HG03378 (cell line): Measurements from ENCODE around the gene TNFRSF13B.
"Not testable (repeated sequence)": the region's sequence is repeated elsewhere in the genome, so short reads cannot be mapped to it uniquely, and the experiment has no call there.

Source experiments
- ATAC-seq: cut with Tn5 transposase; IDR thresholded peaks from one replicate; pipeline ENCODE4 v1.9.1; 2021; ENCODE audit warnings: mild to moderate bottlenecking, moderate library complexity; ENCODE audit not compliant: unreplicated experiment

The TNFRSF13B gene

DNA sequence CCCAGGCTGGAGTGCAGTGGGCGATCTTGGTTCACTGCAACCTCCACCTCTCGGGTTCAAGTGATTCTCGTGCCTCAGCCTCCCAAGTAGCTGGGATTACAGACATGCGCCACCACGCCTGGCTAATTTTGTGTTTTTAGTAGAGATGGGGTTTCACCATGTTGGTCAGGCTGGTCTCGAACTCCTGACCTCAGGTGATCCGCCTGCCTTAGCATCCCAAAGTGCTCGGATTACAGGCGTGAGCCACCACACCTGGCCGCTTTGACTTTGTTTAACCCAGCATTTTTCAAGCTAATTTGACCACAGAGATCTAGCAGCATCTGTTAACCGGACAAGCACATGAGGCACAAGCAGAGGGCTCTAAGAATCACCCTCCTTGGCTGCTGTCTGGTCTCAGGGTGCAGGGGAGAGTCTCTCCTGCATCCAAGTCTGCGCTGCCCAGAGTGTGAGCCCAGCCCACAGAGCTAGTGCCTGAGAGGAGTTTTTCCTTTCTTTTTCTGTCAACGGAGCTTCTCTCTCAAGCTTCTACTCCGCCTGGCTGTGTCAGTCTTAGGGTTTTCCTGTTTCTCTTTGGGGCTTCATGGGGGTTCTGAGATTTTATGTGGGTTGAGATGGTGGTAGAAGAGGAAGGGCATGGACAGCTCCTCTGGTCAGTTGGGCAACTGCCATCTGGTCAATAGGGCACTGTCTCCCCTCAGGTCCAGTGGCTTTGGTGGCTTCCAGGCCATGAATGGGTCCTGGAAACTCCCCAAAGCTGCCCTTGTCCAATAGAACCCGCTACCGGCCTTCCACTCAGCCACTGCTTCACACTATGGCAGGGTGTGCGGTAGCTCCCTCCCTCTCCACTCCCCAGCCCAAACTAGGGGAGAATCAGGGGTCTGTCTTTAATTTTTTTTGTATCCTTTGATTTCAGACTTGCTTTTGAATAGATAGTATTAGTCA lies 59.6 kb downstream of the TNFRSF13B start:
- no peak for ATAC-seq

DNA sequence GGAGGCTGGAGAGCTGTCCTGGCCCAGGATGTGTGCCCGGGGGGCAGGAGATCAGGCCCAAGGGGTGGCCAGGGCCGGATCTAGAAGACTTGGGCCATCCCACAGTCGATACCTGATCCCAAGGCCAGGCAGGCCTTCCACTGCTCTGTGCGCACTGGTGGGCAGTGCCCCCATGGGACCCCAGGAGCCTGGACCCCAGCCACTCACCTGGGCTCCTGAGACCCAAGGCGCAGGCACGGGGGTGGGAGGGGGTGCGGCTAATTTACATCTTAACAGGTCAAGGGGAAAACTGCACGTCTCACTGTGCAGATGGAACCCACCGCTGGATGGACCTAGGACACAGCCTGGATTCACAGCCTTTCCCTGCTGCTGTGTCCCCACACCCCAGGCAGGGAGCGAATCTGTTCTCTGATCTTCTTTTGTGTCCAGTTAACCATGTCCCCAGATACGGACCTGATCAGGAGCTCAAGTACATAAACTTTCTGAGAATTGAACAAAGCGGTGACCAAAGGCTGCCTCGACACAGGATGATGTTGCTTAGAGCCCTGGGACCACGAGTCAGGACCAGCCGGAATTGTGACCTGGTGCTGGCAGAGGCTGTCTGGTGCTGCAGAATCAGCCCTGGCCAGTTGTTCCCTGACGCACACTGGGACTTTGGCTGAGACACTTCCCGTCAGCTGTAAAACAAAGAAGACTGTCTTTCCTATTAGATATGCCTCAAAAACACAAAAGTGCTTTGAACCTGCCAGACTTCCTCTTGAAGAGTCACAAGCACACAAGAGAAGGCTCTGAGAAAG lies 60.6 kb downstream of the TNFRSF13B start:
- ATAC-seq: no peak

DNA sequence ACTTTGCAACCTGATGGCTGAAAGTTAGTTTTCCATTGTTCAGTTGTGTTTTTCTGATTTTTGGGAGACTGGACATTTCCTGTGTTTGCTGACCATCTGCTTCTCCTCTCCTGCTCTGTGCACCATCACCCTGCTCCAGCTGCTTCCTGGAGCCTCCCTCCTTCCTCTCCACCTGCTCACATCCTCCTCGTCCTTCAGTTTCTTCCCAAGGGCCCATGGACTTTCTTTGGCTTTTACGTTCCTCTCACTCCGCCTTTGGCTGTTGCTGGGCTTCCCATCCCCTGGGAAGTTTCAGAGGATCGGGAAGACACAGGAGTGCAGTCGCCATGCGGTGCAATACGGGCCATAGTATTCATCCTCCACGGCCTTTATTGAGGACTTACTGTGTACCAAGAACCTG lies 61.6 kb downstream of the TNFRSF13B start:
- no peak for ATAC-seq

DNA sequence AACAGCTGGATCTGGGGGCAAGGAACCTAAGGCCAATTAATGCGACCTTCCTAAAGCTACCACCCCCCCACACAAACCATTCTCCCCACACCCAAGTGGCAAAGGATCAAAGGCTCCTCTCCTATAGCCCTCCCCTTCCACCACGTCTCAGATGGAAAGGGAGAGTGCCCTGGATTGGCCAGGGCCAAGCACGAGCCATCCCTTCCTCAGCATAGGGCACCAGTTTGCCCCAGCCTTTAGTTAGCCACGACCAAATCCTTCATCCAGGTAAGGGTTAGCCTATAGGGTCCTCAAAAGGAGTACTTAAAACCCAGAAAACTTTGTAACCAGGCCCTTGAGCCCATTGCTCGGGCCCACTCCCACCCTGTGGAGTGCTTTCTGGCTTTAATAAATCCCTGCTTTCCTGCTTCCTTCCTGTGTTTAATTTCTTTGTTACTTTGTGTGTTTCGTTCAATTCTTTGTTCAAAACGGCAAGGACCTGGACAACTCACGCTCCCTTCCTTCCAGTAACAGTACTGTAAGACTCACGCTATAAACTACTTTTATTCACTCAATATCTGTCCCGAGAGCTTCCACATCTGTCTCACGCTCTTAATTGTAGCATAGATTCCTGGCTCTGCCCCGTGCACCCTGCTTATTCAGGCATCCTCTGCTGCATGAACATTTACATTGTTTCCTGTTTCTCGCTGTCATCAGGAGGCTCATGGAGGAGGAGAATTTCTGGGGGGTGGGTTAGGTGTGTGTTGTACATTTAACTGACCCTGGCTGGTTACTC lies 62.3 kb downstream of the TNFRSF13B start:
- no peak for ATAC-seq

DNA sequence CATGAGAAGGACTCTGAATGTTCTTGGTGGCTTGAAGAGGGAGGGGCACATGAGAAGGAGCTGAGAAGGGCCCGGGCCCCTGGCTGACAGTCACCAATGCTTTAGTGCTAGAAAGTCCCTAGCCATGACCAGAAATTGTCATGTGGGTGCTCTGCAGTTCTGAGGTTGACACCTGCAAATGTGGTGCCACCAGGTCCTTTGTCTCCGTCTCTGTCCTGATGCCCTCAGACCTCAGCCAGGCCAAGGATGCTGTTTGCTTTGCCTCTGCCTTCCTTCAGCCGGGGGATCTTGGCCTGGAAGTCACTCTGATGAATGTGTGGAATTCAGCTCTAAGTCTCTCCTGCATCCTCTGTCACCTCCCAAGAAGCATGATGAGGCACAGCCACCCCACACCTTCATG lies 63.6 kb downstream of the TNFRSF13B start:
- no peak for ATAC-seq

DNA sequence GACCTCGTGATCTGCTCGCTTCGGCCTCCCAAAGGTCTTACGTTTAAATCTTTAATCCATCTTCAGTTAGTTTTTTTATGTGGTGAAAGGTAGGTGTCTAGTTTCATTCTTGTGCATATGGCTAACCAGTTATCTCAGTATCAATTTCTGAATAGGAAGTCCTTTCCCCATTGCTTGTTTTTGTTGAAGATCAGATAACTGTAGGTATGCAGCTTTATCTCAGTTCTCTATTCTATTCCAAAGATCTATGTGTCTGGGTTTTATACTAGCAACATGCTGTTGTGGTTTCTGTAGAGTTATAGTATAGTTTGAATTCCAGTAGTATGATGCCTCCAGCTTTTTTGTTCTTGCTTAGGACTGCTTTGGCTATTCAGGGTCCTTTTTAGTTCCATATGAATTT lies 65.2 kb downstream of the TNFRSF13B start:
- ATAC-seq: no peak

DNA sequence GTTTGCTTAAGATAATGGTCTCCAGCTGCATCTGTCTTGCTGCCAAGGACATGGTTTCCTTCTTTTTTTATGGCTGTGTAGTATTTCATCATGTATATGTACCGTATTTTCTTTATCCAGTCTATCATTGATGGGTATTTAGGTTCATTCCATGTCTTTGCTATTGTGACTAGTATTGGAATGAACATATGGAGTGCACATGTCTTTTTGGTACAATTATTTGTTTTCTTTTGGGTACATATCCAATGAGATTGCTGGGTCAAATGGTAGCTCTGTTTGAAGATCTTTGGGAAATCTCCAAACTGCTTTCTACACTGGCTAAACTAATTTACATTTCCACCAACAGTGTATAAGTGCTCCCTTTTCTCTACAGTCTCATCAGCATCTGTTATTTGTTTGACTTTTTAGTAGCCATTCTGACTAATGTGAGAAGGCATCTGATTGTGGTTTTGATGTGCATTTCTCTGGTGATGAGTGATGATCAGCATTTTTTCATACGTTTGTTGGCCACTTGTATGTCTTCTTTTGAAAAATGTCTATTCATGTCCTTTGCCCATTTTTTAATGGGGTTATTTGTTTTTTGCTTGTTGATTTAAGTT lies 66.2 kb downstream of the TNFRSF13B start:
- no peak for ATAC-seq

DNA sequence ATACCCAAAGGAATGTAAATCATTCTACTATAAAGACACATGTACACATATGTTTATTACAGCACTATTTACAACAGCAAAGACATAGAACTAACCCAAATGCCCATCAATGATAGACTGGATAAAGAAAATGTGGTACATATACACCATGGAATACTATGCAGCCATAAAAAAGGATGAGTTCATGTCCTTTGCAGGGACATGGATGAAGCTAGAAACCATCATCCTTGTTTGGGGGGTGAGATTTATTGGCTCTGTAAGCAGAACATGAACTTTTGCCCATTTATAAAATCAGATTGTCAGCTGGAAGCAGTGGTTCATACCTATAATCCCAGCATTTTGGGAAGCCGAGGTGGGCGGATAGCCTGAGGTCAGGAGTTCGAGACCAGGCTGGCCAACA lies 68.8 kb downstream of the TNFRSF13B start:
- ATAC-seq: not testable (repeated sequence)

DNA sequence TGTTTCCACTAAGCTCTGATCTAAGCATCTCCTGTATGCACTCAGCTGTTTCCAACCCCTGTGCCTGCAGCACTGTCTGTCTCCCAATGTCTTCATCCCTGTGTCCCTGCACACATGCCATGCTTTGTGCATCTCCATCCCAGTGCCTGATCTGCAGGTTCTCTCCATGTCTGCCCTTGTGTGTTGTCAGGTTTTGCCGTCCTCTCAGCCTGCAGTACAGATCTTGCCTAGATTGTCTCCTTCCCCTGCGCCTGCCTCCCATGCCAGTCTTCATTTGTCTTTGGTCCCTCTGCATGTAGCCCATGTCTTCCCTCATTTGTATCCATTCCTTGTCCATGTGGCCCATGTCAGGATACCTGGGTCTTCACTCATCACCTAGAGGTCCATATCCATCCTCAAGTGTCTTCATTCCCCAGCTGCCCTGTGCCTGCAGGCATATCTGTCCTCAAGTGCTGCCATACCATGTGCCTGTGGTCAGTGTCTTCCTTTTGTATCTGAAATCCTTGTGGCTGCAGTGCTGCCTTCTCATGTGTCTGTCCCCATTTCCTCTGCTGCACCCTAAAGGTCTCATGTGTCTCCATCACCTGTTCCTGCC lies 71.5 kb downstream of the TNFRSF13B start:
- ATAC-seq: no peak

DNA sequence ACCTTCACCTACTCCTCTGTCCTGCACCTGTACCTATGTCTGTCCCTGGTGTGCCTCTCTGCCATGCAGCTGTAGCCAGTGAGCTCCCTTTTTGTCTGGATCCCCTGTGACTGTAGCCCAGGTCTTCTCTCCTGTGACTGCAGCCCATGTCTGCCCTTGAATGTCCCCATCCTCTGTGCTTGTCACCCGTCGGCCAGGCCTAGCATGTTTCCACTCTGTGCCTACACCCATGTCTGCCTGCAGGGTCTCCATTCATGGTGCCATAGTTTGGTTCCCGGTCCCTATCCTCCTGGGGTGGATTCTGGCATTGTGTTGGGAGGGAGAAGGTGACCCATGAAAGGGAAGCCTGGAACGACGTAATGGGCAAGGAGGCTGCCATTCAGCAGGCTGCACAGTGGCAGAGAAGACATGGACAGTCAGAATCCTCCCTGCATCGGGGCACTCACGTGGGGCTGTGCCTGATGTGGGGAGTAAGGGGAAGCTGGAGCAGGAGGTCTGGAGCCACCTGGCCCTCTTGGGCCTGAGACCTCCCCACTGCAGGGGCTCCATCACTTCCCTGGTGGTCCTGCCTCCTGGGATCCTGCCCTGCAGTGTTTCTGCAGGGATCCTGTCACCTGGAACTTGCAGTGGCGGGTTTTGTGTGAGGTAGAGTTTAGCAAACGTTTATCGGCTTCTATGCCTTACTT lies 74.6 kb downstream of the TNFRSF13B start:
- not testable (repeated sequence) for ATAC-seq

DNA sequence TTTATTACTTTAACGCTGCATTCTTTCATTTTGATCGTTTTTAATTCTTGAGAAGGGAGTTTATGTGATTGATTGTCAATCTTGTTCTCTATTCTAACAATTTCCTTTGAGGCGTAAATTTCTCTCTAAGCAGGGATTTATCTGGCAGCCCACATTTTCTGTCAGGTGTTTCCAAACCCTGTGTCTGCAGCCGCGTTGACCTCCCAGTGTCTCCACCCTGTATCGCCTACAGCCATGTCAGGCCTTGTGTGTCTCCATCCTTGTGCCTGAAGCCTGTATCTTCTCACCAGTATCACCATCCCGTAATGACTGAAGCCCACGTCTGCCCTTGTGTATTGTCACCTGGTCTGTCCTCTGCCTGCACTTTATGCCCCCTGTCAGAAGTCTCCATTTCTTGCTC lies 75.7 kb downstream of the TNFRSF13B start:
- ATAC-seq: not testable (repeated sequence)

DNA sequence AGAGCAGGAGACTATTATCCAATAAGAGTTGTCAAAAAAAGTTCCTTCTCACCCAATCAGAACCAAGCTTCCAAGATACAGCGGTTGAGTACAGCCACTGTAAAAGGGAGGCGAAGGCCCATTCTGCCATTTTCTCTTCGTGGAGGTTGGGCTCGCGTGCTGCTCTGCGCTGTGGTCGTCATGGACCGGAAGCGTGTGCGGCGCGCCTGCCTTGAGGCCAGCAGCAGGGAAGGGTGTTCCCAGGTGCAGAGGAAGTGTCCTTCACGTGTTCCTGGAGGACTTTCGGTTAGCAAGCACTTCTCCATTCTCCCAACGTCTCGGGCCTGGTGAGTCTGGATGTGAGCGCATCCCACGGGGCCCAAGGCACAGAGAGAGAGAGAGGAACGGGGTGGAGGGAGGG lies 78.4 kb downstream of the TNFRSF13B start:
- ATAC-seq: not testable (repeated sequence)

DNA sequence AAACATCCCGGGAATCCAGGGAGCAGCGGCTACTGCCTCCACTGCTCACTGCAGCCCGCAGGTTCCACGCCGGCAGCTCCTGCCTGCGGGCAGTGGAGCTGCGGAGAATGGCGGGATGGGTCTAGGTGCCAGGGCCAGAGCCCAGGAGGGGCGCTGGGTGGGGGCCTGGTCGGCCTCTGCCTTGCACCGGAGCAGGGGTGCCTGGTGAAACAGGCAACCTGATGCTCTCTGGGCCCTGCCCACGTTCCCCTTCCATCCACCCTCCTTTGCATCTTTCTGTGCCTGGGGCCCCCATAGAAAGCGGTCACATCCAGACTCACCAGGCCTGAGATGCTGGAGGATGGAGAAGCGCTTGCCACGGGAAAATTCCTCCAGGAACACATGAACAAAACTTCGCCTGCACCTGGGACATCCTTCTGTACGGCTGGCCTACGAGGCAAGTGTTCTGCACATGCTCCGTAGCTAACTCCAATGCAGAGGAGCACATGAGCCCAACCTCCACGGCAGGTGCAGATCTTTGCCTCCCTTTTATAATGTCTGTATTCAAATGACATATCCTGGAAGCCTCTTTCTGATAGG lies 79.0 kb downstream of the TNFRSF13B start:
- ATAC-seq: not testable (repeated sequence)

DNA sequence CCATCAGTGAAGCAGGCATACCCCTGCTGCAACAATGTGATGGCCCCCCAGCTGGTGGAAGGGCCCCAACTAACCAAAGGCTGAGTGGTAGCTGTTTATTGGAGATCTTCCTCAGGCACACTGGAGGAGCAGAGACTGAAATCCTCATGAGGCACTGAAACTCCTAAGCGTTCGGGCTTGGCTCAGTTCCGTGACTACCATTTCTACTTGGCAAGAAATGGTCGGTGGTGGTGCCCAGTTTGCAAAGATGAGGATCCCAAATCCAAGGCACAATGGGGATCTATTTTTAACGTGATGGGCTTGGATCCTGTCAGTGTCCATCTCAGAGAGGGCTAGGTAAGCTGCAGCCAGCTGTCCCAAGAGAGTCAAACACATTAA lies 82.8 kb downstream of the TNFRSF13B start:
- no peak for ATAC-seq
